Cerebellar cortex (tissue), 1 donor: ENCODE results near the gene ZNF827.

Experiments used
- DNase-seq: peaks from one replicate; pipeline ENCODE4 v3.0.0-alpha.2; 2015; ENCODE audit warnings: low spot score

ZNF827 gene

GRCh38 chr4:145935253-145936141 is 3.1 kb downstream of the ZNF827 start:
- DNase-seq = peak; percentile 37

- DNase-seq = peak; percentile 27
These were observed 4.1 kb downstream of the ZNF827 start for GRCh38 chr4:145934434-145935047.

GRCh38 chr4:145933134-145933533 is 5.5 kb downstream of the ZNF827 start:
- DNase-seq = no peak

- no peak for DNase-seq
These were observed 7.2 kb downstream of the ZNF827 start for GRCh38 chr4:145931403-145931802.

GRCh38 chr4:145930592-145930991 is 8.0 kb downstream of the ZNF827 start:
- no peak for DNase-seq

GRCh38 chr4:145929415-145930178 is 9.0 kb downstream of the ZNF827 start:
- no peak for DNase-seq

- DNase-seq = no peak
These were observed 9.9 kb downstream of the ZNF827 start for GRCh38 chr4:145928748-145929147.

GRCh38 chr4:145927030-145927429 is 11.6 kb downstream of the ZNF827 start:
- DNase-seq = no peak

- DNase-seq = no peak
These were observed 17.4 kb downstream of the ZNF827 start for GRCh38 chr4:145921231-145921630.

- no peak for DNase-seq
These were observed 18.4 kb downstream of the ZNF827 start for GRCh38 chr4:145920205-145920604.

- DNase-seq = no peak
These were observed 26.2 kb downstream of the ZNF827 start for GRCh38 chr4:145912376-145912775.

- no peak for DNase-seq
These were observed 28.9 kb downstream of the ZNF827 start for GRCh38 chr4:145909773-145910172.

GRCh38 chr4:145909281-145909715 is 29.3 kb downstream of the ZNF827 start:
- DNase-seq = peak; percentile 60

- DNase-seq = no peak
These were observed 30.8 kb downstream of the ZNF827 start for GRCh38 chr4:145907812-145908211.

GRCh38 chr4:145907390-145907789 is 31.2 kb downstream of the ZNF827 start:
- DNase-seq = peak; percentile 57

GRCh38 chr4:145904413-145905177 is 34.0 kb downstream of the ZNF827 start:
- DNase-seq = no peak

GRCh38 chr4:145902522-145902921 is 36.1 kb downstream of the ZNF827 start:
- peak; percentile 73 for DNase-seq

- DNase-seq = no peak
These were observed 38.6 kb downstream of the ZNF827 start for GRCh38 chr4:145899886-145900460.

GRCh38 chr4:145898926-145899531 is 39.6 kb downstream of the ZNF827 start:
- no peak for DNase-seq

GRCh38 chr4:145898466-145898865 is 40.2 kb downstream of the ZNF827 start:
- DNase-seq = no peak

GRCh38 chr4:145895056-145895455 is 43.6 kb downstream of the ZNF827 start:
- no peak for DNase-seq
